ENCODE measurements around the gene C3orf22.
A peak's percentile ranks its signal among the peaks of the same experiment; 100 is the strongest.

C3orf22 gene

DNA sequence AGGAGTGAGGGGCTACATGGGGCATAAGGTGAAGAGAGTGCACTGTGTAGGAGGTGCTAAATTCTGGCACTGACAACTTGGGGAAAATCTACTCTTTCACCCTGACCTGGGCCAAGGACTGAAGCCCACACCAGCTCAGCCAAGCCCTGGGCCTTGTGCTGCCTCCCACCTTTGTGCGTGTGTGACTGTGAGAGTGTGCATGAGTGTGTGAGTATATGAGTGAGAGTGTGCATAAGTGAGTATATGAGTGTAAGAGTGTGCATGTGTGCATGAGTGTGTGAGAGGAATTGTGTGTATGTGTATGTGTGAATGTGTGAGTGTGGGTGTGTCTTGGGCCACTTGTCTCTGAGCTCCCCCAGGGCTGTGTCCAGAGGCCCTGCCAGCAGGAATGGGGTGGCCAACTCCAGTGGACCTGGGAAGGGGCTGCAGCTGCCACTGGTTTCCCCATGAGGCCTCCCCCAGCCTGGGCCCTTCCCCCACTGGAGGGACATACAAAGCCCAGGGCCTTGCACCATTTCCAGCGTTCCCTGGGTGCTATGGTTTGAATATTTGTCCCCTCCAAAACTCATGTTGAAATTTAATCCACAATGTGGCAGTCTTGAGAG lies 15.2 kb downstream of the C3orf22 start:
- Histone ChIP-seq H3K4me1 (ENCODE audit: control extremely low read depth in 1 of 4, control insufficient read depth in 4 of 4, insufficient read depth in 4 of 4, low read length in 3 of 4) (peaks cover 2 to 82% (median 73%) of the 10 kb centered on the region in 4 experiments), H3K27me3 (replicated peaks in 2 of 5; ENCODE audit: control insufficient read depth in 4 of 5, insufficient read depth in 5 of 5, low read length in 4 of 5) (no peaks in the 10 kb centered on the region), H3K4me3 (ENCODE audit: control insufficient read depth in 1 of 7, extremely low read depth in 1 of 7, insufficient read depth in 4 of 7, low read depth in 2 of 7, low read length in 6 of 7) (no peak overlapping the region), H3K9me3 (ENCODE audit: control extremely low read depth in 1 of 5, control insufficient read depth in 4 of 5, insufficient read depth in 2 of 5, low read depth in 1 of 5, low read length in 4 of 5) (no peaks in the 10 kb centered on the region), H3K27ac (ENCODE audit: insufficient read depth in 1 of 2, low read depth in 1 of 2, low read length in 2 of 2, poor library complexity in 1 of 2, severe bottlenecking in 2 of 2) (no peak overlapping the region), H3K36me3 (ENCODE audit: control insufficient read depth in 4 of 4, insufficient read depth in 4 of 4, low read length in 3 of 4) (peaks cover 2 to 22% (median 9%) of the 10 kb centered on the region in 4 experiments)
- WGBS (ENCODE audit: insufficient coverage): 100% methylated on average over 2 of the region's 2 CpGs
- ChIA-PET CTCF (interaction anchor here (2.1 to 3.2 kb wide), 2 partner anchors 13 to 21 kb away, joined by 10 to 21 read pairs; partner anchors contain the start of gene CHST13), POLR2A (no interaction called here)
- DNase-seq: no peak

DNA sequence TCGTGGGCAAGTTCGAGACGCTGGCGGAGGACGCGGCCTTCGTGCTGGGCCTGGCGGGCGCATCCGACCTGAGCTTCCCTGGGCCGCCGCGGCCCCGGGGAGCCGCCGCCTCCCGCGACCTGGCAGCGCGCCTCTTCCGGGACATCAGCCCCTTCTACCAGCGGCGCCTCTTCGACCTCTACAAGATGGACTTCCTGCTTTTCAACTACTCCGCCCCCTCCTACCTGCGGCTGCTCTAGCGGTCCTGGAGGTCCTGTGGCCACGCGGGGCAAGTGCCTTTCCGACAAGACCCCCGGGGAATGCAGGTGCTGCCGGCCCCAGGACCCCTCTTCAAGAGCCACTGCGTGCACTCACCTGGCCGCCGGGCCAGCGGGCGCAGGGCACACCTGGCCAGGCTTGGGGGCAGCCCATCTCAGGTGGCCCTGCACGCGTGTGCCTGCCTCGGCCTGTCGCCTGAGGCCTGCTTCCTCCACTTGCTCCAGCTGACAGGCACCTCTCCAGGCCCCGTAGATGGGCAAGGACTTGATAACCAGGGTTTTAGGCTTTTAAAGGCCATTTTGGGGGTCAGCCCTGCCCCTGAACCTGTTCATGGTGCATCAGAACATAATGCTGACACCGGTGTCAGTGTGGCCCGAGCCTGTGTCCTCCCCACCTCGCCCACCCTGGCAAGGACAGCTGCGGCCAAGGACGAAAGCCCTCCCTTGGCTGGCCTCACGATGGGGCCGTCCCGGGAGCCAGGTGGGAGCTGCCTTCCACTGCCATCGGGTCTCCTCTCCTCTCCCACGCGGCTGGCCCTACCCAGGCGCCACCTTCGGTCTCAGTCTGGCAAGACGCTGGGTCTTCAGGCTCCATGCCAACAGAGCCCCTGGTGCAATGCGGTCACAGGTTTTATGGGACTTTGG lies 16.1 kb downstream of the C3orf22 start:
- Histone ChIP-seq H3K4me3 (ENCODE audit: control insufficient read depth in 1 of 7, extremely low read depth in 1 of 7, insufficient read depth in 4 of 7, low read depth in 2 of 7, low read length in 6 of 7) (no peak overlapping the region), H3K27ac (ENCODE audit: insufficient read depth in 1 of 2, low read depth in 1 of 2, low read length in 2 of 2, poor library complexity in 1 of 2, severe bottlenecking in 2 of 2) (peak overlapping the region in 1 of 2 experiments; percentile 96), H3K27me3 (replicated peaks in 2 of 5; ENCODE audit: control insufficient read depth in 4 of 5, insufficient read depth in 5 of 5, low read length in 4 of 5) (no peaks in the 10 kb centered on the region), H3K36me3 (ENCODE audit: control insufficient read depth in 4 of 4, insufficient read depth in 4 of 4, low read length in 3 of 4) (peaks cover 2 to 27% (median 11%) of the 10 kb centered on the region in 4 experiments), H3K9me3 (ENCODE audit: control extremely low read depth in 1 of 5, control insufficient read depth in 4 of 5, insufficient read depth in 2 of 5, low read depth in 1 of 5, low read length in 4 of 5) (no peaks in the 10 kb centered on the region), H3K4me1 (ENCODE audit: control extremely low read depth in 1 of 4, control insufficient read depth in 4 of 4, insufficient read depth in 4 of 4, low read length in 3 of 4) (peaks cover 2 to 82% (median 73%) of the 10 kb centered on the region in 4 experiments)
- ChIA-PET POLR2A (no interaction called here), CTCF (interaction anchor here (2.1 to 3.2 kb wide), 2 partner anchors 12 to 20 kb away, joined by 10 to 21 read pairs; partner anchors contain the start of gene CHST13)
- 97% methylated on average over 40 of the region's 57 CpGs for WGBS (ENCODE audit: insufficient coverage)
- no peak for DNase-seq

DNA sequence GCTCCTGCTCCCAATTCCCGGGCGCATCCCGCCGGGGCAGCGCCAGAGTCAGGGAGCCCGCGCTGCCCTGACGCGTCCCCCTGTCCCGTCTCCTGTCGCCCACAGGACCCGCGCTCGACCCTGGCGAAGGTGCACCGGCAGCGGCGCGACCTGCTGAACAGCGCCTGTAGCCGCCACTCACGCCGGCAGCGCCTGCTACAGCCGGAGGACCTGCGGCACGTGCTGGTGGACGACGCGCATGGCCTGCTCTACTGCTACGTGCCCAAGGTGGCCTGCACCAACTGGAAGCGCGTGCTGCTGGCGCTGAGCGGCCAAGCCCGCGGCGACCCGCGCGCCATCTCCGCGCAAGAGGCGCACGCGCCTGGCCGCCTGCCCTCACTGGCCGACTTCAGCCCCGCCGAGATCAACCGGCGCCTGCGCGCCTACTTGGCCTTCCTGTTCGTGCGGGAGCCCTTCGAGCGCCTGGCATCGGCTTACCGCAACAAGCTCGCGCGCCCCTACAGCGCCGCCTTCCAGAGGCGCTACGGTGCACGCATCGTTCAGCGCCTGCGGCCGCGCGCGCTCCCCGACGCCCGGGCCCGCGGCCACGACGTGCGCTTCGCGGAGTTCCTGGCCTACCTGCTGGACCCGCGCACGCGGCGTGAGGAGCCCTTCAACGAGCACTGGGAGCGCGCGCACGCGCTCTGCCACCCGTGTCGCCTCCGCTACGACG lies 16.9 kb downstream of the C3orf22 start:
- 95% methylated on average over 100 of the region's 101 CpGs for WGBS (ENCODE audit: insufficient coverage)
- H3K36me3 ChIP-seq (ENCODE audit: control insufficient read depth in 4 of 4, insufficient read depth in 4 of 4, low read length in 3 of 4): peaks cover 2 to 27% (median 12%) of the 10 kb centered on the region in 4 experiments
- H3K27me3 ChIP-seq (replicated peaks in 2 of 5; ENCODE audit: control insufficient read depth in 4 of 5, insufficient read depth in 5 of 5, low read length in 4 of 5): no peaks in the 10 kb centered on the region
- H3K4me3 ChIP-seq (ENCODE audit: control insufficient read depth in 1 of 7, extremely low read depth in 1 of 7, insufficient read depth in 4 of 7, low read depth in 2 of 7, low read length in 6 of 7): peak overlapping the region in 1 of 7 experiments; percentile 10
- no peaks in the 10 kb centered on the region for H3K9me3 ChIP-seq (ENCODE audit: control extremely low read depth in 1 of 5, control insufficient read depth in 4 of 5, insufficient read depth in 2 of 5, low read depth in 1 of 5, low read length in 4 of 5)
- H3K27ac ChIP-seq (ENCODE audit: insufficient read depth in 1 of 2, low read depth in 1 of 2, low read length in 2 of 2, poor library complexity in 1 of 2, severe bottlenecking in 2 of 2): peak overlapping the region; percentile 95 to 96
- ChIA-PET CTCF (interaction anchor here (3.2 kb wide), 1 partner anchor 20 kb away, joined by 21 read pairs; the partner anchor contains the start of gene CHST13), POLR2A (interaction anchor here (1.5 kb wide), 1 partner anchor 18 kb away, joined by 5 read pairs; the partner anchor contains the start of gene CHST13)
- no peak for DNase-seq
- H3K4me1 ChIP-seq (ENCODE audit: control extremely low read depth in 1 of 4, control insufficient read depth in 4 of 4, insufficient read depth in 4 of 4, low read length in 3 of 4): peaks cover 2 to 88% (median 79%) of the 10 kb centered on the region in 4 experiments

DNA sequence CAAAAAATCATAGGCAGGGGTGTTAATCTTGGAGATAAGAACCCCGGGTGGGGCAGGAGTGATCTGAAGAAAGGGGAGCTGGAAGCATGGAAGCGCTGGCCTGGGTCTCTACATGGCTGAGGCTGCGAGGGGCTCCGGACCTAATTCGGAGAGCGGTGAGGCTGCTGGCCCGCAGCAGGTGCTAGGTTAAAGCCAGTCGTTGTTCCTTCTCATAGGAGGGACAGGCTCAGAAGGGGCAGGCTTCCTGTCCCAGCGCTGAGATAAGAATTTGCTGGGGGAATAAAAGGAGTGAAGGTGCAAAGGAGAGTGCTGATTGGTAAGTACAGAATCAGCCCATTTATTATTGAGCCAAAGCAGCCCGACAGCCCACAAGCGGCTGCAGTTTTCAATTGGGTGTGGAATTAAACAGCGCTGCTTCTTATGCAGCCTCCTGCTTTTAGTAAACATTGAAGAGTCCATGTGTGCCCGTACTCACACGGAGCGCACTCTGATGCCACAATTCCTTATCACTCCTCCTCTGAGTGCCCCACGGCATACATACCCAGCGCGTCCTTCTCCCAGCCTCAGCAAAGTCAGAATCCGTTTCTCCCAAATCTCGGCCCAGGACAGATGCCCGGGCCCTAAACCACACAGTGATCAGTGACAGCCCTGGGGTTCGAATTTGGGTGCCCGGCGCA lies 17.6 kb downstream of the C3orf22 start:
- H3K4me1 ChIP-seq (ENCODE audit: control extremely low read depth in 1 of 4, control insufficient read depth in 4 of 4, insufficient read depth in 4 of 4, low read length in 3 of 4): peaks cover 2 to 89% (median 80%) of the 10 kb centered on the region in 4 experiments
- POLR2A ChIA-PET: interaction anchor here (0.8 to 1.5 kb wide), 2 partner anchors 10 to 17 kb away, joined by 3 to 5 read pairs; partner anchors contain the start of gene CHST13
- no peaks in the 10 kb centered on the region for H3K27me3 ChIP-seq (replicated peaks in 2 of 5; ENCODE audit: control insufficient read depth in 4 of 5, insufficient read depth in 5 of 5, low read length in 4 of 5)
- CTCF ChIA-PET: interaction anchor here (0.8 kb wide), 1 partner anchor 14 kb away, joined by 3 read pairs; no protein-coding TSS in a partner anchor
- H3K4me3 ChIP-seq (ENCODE audit: control insufficient read depth in 1 of 7, extremely low read depth in 1 of 7, insufficient read depth in 4 of 7, low read depth in 2 of 7, low read length in 6 of 7): peak overlapping the region in 3 of 7 experiments; percentile 7 to 26 (median 20)
- peak in 1 of 3 donors; percentile 29 for DNase-seq
- peaks cover 2 to 33% (median 12%) of the 10 kb centered on the region in 4 experiments for H3K36me3 ChIP-seq (ENCODE audit: control insufficient read depth in 4 of 4, insufficient read depth in 4 of 4, low read length in 3 of 4)
- H3K27ac ChIP-seq (ENCODE audit: insufficient read depth in 1 of 2, low read depth in 1 of 2, low read length in 2 of 2, poor library complexity in 1 of 2, severe bottlenecking in 2 of 2): peak overlapping the region; percentile 95 to 96
- H3K9me3 ChIP-seq (ENCODE audit: control extremely low read depth in 1 of 5, control insufficient read depth in 4 of 5, insufficient read depth in 2 of 5, low read depth in 1 of 5, low read length in 4 of 5): no peaks in the 10 kb centered on the region
- WGBS (ENCODE audit: insufficient coverage): 36% methylated on average over 22 of the region's 24 CpGs

DNA sequence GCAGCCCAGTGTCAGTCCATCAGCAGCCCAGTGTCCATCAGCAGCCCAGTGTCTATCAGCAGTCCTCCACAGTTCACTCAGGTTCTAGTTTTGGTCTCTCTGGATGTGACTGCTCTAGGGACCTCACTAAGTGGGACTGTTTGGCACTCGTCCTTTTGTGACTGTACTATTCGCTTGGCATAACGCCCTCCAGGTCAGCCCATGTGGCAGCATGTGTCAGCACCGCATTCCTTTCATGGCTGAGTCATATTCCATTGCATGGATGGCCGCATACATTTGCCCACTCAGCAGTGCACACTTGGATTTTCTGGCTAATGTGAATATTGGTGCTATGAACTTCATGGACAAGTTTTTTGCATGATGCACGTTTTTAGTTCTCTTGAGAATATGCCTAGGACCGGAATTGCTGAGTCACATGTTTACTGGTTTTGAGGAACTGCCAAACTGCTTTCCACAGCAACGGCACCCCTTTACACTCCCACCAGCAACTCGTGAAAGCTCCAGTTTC lies 18.3 kb downstream of the C3orf22 start:
- H3K27ac ChIP-seq (ENCODE audit: insufficient read depth in 1 of 2, low read depth in 1 of 2, low read length in 2 of 2, poor library complexity in 1 of 2, severe bottlenecking in 2 of 2): peak overlapping the region; percentile 95 to 96
- WGBS (ENCODE audit: insufficient coverage): 34% methylated on average over 6 of the region's 9 CpGs
- peak overlapping the region in 1 of 7 experiments; percentile 20 for H3K4me3 ChIP-seq (ENCODE audit: control insufficient read depth in 1 of 7, extremely low read depth in 1 of 7, insufficient read depth in 4 of 7, low read depth in 2 of 7, low read length in 6 of 7)
- no peaks in the 10 kb centered on the region for H3K9me3 ChIP-seq (ENCODE audit: control extremely low read depth in 1 of 5, control insufficient read depth in 4 of 5, insufficient read depth in 2 of 5, low read depth in 1 of 5, low read length in 4 of 5)
- CTCF ChIA-PET: interaction anchor here (0.8 kb wide), 1 partner anchor 14 kb away, joined by 3 read pairs; no protein-coding TSS in a partner anchor
- H3K4me1 ChIP-seq (ENCODE audit: control extremely low read depth in 1 of 4, control insufficient read depth in 4 of 4, insufficient read depth in 4 of 4, low read length in 3 of 4): peaks cover 2 to 83% (median 74%) of the 10 kb centered on the region in 4 experiments
- POLR2A ChIA-PET: interaction anchor here (0.8 to 1.5 kb wide), 2 partner anchors 9 to 17 kb away, joined by 3 to 5 read pairs; partner anchors contain the start of gene CHST13
- H3K36me3 ChIP-seq (ENCODE audit: control insufficient read depth in 4 of 4, insufficient read depth in 4 of 4, low read length in 3 of 4): peaks cover 4 to 33% (median 12%) of the 10 kb centered on the region in 4 experiments
- DNase-seq: peak; percentile 92 to 98 (median 98)
- H3K27me3 ChIP-seq (replicated peaks in 2 of 5; ENCODE audit: control insufficient read depth in 4 of 5, insufficient read depth in 5 of 5, low read length in 4 of 5): no peaks in the 10 kb centered on the region

All from common myeloid progenitor, CD34-positive (primary cell).